Stimulated activated memory B cell treated with anti-CD40 and anti-IgM and Interleukin-4, amounts not matched to agents 10 μg/mL and 1 μg/mL and 100 μg/mL, for 72 hours (primary cell): ENCODE measurements around the gene TCEANC2.

Experiments used
- ATAC-seq: fragments of 150-1000 bp; cut with Tn5 transposase; 2 replicates; pipeline ENCODE4 v1.10.0; 2021
- H3K27ac Mint-ChIP-seq: one replicate; pipeline ENCODE4 v1.8.0; 2022; ENCODE audit warnings: mild to moderate bottlenecking, mixed read lengths
- H3K27me3 Mint-ChIP-seq: one replicate; pipeline ENCODE4 v1.8.0; 2022; ENCODE audit warnings: mixed read lengths
- H3K36me3 Mint-ChIP-seq: one replicate; pipeline ENCODE4 v1.8.0; 2022; ENCODE audit warnings: mixed read lengths
- H3K4me1 Mint-ChIP-seq: one replicate; pipeline ENCODE4 v1.8.0; 2022; ENCODE audit warnings: mixed read lengths
- H3K4me3 Mint-ChIP-seq: one replicate; pipeline ENCODE4 v1.8.0; 2022; ENCODE audit warnings: mild to moderate bottlenecking, moderate library complexity, mixed read lengths
- H3K9me3 Mint-ChIP-seq: one replicate; pipeline ENCODE4 v1.8.0; 2022; ENCODE audit warnings: mixed read lengths

The TCEANC2 gene

GRCh38 chr1:54110996-54111395, 57.6 kb downstream of the TCEANC2 start:
- Mint-ChIP-seq H3K36me3 (no peaks in the 10 kb centered on the region), H3K4me1 (no peaks in the 10 kb centered on the region), H3K27me3 (no peaks in the 10 kb centered on the region), H3K4me3 (no peak overlapping the region), H3K27ac (no peak overlapping the region), H3K9me3 (no peaks in the 10 kb centered on the region)
- no peak for ATAC-seq

GRCh38 chr1:54111624-54112023, 58.2 kb downstream of the TCEANC2 start:
- no peak overlapping the region for H3K4me3 Mint-ChIP-seq
- no peaks in the 10 kb centered on the region for H3K27me3 Mint-ChIP-seq
- H3K9me3 Mint-ChIP-seq = no peaks in the 10 kb centered on the region
- no peak overlapping the region for H3K27ac Mint-ChIP-seq
- no peak for ATAC-seq
- no peaks in the 10 kb centered on the region for H3K36me3 Mint-ChIP-seq
- no peaks in the 10 kb centered on the region for H3K4me1 Mint-ChIP-seq

- no peak for ATAC-seq
- Mint-ChIP-seq H3K9me3 (no peaks in the 10 kb centered on the region), H3K36me3 (no peaks in the 10 kb centered on the region), H3K27ac (no peak overlapping the region), H3K4me3 (no peak overlapping the region), H3K4me1 (no peaks in the 10 kb centered on the region), H3K27me3 (no peaks in the 10 kb centered on the region)
Observed at GRCh38 chr1:54112027-54112426, 58.6 kb downstream of the TCEANC2 start.

- ATAC-seq = no peak
- Mint-ChIP-seq H3K27me3 (no peaks in the 10 kb centered on the region), H3K9me3 (no peaks in the 10 kb centered on the region), H3K27ac (no peak overlapping the region), H3K4me1 (no peaks in the 10 kb centered on the region), H3K4me3 (no peak overlapping the region), H3K36me3 (no peaks in the 10 kb centered on the region)
Observed at GRCh38 chr1:54112705-54113368, 59.4 kb downstream of the TCEANC2 start.

GRCh38 chr1:54114001-54114400, 60.6 kb downstream of the TCEANC2 start:
- no peak for ATAC-seq
- H3K27ac Mint-ChIP-seq = no peak overlapping the region
- H3K4me1 Mint-ChIP-seq = no peaks in the 10 kb centered on the region
- H3K36me3 Mint-ChIP-seq = no peaks in the 10 kb centered on the region
- no peaks in the 10 kb centered on the region for H3K9me3 Mint-ChIP-seq
- H3K4me3 Mint-ChIP-seq = no peak overlapping the region
- no peaks in the 10 kb centered on the region for H3K27me3 Mint-ChIP-seq

GRCh38 chr1:54114955-54115354, 61.5 kb downstream of the TCEANC2 start:
- Mint-ChIP-seq H3K4me1 (no peaks in the 10 kb centered on the region), H3K27ac (no peak overlapping the region)

GRCh38 chr1:54115520-54115919, 62.1 kb downstream of the TCEANC2 start:
- Mint-ChIP-seq H3K4me3 (no peak overlapping the region), H3K27ac (no peak overlapping the region), H3K4me1 (no peaks in the 10 kb centered on the region), H3K36me3 (no peaks in the 10 kb centered on the region), H3K9me3 (no peaks in the 10 kb centered on the region), H3K27me3 (no peaks in the 10 kb centered on the region)
- ATAC-seq = no peak

More at GRCh38 chr1:54114955-54115354, 61.5 kb downstream of the TCEANC2 start:
- H3K4me3 Mint-ChIP-seq = no peak overlapping the region
- no peaks in the 10 kb centered on the region for H3K27me3 Mint-ChIP-seq
- H3K9me3 Mint-ChIP-seq = no peaks in the 10 kb centered on the region
- no peaks in the 10 kb centered on the region for H3K36me3 Mint-ChIP-seq
- no peak for ATAC-seq

- ATAC-seq = no peak
- Mint-ChIP-seq H3K4me3 (no peak overlapping the region), H3K27ac (no peak overlapping the region), H3K4me1 (peaks cover 9% of the 10 kb centered on the region), H3K36me3 (no peaks in the 10 kb centered on the region), H3K9me3 (no peaks in the 10 kb centered on the region), H3K27me3 (no peaks in the 10 kb centered on the region)
Observed at GRCh38 chr1:54117815-54118563, 64.6 kb downstream of the TCEANC2 start.

DNA sequence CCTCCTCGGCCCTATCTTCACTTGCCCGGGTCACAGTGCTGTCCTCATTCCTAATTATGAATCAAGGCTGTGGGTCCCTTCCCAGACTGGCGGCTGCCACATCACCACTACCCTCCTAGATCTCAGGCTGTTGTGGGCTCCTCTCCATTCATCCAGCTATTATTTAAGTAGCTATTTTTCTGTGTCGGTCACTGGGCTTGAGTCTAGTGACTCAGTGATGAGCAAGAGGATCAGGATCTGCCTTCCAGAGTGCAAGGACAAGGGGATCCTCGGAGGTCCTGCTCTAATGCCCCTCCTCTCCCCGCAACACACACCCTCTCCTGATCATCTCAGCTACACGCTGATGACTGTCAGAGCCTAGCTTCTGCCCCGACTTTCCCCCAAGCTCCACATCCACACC, 65.3 kb downstream of the TCEANC2 start:
- H3K27me3 Mint-ChIP-seq = no peaks in the 10 kb centered on the region
- no peak for ATAC-seq
- H3K27ac Mint-ChIP-seq = no peak overlapping the region
- peaks cover 9% of the 10 kb centered on the region for H3K4me1 Mint-ChIP-seq
- H3K4me3 Mint-ChIP-seq = no peak overlapping the region
- no peaks in the 10 kb centered on the region for H3K36me3 Mint-ChIP-seq
- no peaks in the 10 kb centered on the region for H3K9me3 Mint-ChIP-seq

DNA sequence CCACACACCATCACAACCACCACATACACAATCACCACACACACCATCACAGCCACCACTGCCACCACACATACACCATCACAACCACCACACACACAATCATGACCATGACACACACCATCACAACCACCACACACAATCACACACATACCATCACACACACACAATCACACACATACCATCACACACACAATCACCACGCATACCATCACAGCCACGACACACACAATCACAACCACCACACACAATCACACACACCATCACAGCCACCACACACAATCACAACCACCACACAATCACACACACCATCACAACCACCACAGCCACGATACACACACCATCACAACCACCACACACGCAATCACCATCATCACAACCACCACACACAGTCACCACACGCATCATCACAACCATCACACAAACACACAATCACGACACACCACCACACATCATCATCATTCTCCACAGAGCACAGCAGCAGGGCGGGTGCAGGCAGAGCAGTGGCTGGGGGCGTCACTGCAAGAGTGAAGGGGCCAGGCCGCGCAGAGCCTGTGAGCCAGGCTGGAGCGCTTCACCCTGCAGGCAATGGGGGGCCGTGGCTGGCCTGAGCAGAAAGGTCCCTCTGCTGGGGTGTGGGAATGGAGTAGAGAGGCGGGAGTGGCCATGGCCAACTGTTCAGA, 66.8 kb downstream of the TCEANC2 start:
- Mint-ChIP-seq H3K4me3 (no peak overlapping the region), H3K27me3 (no peaks in the 10 kb centered on the region), H3K27ac (no peak overlapping the region), H3K9me3 (no peaks in the 10 kb centered on the region), H3K4me1 (peaks cover 9% of the 10 kb centered on the region), H3K36me3 (no peaks in the 10 kb centered on the region)
- no peak for ATAC-seq

DNA sequence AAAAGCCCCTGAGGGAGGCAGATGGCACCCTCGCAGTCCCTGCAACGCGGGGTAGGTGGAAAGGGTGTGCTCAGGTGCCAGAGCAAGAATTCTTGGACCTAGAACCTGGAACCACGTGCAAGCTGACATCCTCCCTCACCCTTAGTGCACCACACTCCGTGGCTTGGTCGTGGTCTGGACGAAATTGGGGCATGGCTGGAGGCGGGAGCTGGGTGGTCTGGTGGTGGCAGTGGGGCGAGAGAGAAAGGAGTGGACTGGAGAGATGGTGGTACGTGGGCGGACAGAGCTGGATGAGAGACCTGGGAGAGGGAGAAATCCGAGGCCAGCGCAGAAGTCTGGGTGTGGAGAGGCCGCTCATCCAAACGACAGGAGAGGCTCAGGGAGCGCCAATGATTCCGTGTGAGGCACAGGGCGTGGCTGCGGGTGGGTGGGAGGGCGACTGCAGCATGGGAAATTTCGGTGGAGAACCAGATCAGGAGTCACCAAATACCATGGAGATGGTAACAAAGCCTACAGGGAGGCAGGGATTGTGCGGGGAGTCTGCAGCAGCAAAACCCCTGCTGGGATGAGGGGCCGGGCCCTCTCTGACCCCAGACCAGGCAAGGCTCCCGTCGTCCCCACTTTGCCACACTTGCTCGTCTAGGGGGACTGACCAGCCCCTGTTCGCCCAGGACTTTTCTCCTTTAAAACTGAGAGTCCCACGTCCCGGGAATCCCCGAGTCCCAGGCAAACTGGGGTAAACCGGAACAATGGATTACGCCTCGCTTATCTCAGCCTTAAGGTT, 67.5 kb downstream of the TCEANC2 start:
- Mint-ChIP-seq H3K4me1 (peaks cover 9% of the 10 kb centered on the region), H3K27me3 (no peaks in the 10 kb centered on the region), H3K9me3 (no peaks in the 10 kb centered on the region), H3K27ac (no peak overlapping the region), H3K36me3 (no peaks in the 10 kb centered on the region), H3K4me3 (no peak overlapping the region)
- ATAC-seq = no peak

GRCh38 chr1:54121482-54122134, 68.2 kb downstream of the TCEANC2 start:
- no peaks in the 10 kb centered on the region for H3K36me3 Mint-ChIP-seq
- no peaks in the 10 kb centered on the region for H3K27me3 Mint-ChIP-seq
- no peak overlapping the region for H3K4me3 Mint-ChIP-seq
- ATAC-seq = peak; percentile 48
- no peaks in the 10 kb centered on the region for H3K9me3 Mint-ChIP-seq
- H3K27ac Mint-ChIP-seq = no peak overlapping the region
- peaks cover 9% of the 10 kb centered on the region for H3K4me1 Mint-ChIP-seq

- Mint-ChIP-seq H3K4me3 (no peak overlapping the region), H3K27me3 (peaks cover 1% of the 10 kb centered on the region), H3K9me3 (no peaks in the 10 kb centered on the region), H3K36me3 (no peaks in the 10 kb centered on the region), H3K4me1 (peaks cover 9% of the 10 kb centered on the region), H3K27ac (no peak overlapping the region)
- ATAC-seq = no peak
Observed at GRCh38 chr1:54122135-54122751, 68.8 kb downstream of the TCEANC2 start.

- Mint-ChIP-seq H3K4me3 (no peak overlapping the region), H3K27ac (no peak overlapping the region), H3K9me3 (no peaks in the 10 kb centered on the region), H3K4me1 (peaks cover 9% of the 10 kb centered on the region), H3K36me3 (no peaks in the 10 kb centered on the region), H3K27me3 (peaks cover 9% of the 10 kb centered on the region)
- ATAC-seq = no peak
Observed at GRCh38 chr1:54122992-54123391, 69.6 kb downstream of the TCEANC2 start.
